WTC11 (cell line): Measurements from ENCODE around the gene DMD. TPM values are rescaled to one million over a fixed set of nuclear protein-coding genes. Genes with fewer than 3 reads are reported as not detected.

Source experiments
- ATAC-seq: fragments of 200-7000 bp; cut with Tn5 transposase; 2 replicates; pipeline ENCODE4 v1.10.0; 2021; ENCODE audit warnings: mild to moderate bottlenecking, moderate library complexity
- CTCF ChIA-PET: fragments of 300-600 bp; sonication (Branson Sonifier 250); formaldehyde crosslinking; loops from one replicate; lab custom pipeline; 2021; ENCODE audit warnings: antibody characterized with exemption; lab: Charles Lee
- POLR2A ChIA-PET: fragments of 350-600 bp; sonication (Branson Sonifier 250); formaldehyde crosslinking; loops from one replicate; lab custom pipeline; 2021; ENCODE audit warnings: antibody characterized with exemption; lab: Charles Lee
- DNase-seq: peaks from one replicate; pipeline ENCODE4 v3.0.0; 2021; ENCODE audit warnings: low spot score
- H3K27ac Mint-ChIP-seq: 2 replicates; pipeline ENCODE4 v1.8.0; 2021; ENCODE audit warnings: mixed read lengths
- H3K27me3 Mint-ChIP-seq: 2 replicates; pipeline ENCODE4 v1.8.0; 2021; ENCODE audit warnings: low read depth, mild to moderate bottlenecking, moderate library complexity, mixed read lengths
- H3K36me3 Mint-ChIP-seq: 2 replicates; pipeline ENCODE4 v1.8.0; 2021; ENCODE audit warnings: mixed read lengths
- H3K4me1 Mint-ChIP-seq: 2 replicates; pipeline ENCODE4 v1.8.0; 2022; ENCODE audit warnings: mixed read lengths
- H3K4me3 Mint-ChIP-seq: 2 replicates; pipeline ENCODE4 v1.8.0; 2021; ENCODE audit warnings: mild to moderate bottlenecking, moderate library complexity, mixed read lengths
- H3K9me3 Mint-ChIP-seq: 2 replicates; pipeline ENCODE4 v1.8.0; 2021; ENCODE audit warnings: mixed read lengths
- ATF2 ChIP-seq: sonication (generic); formaldehyde crosslinking; IDR thresholded peaks from 2 replicates; pipeline ENCODE4 v1.8.1; 2022; ENCODE audit warnings: low read depth, missing genetic modification reagents, borderline replicate concordance
- CREB1 ChIP-seq: sonication (generic); formaldehyde crosslinking; IDR thresholded peaks from 2 replicates; pipeline ENCODE4 v1.8.0; 2023; ENCODE audit warnings: mild to moderate bottlenecking, missing genetic modification reagents
- E2F5 ChIP-seq: sonication (generic); formaldehyde crosslinking; IDR thresholded peaks from 2 replicates; pipeline ENCODE4 v1.8.1; 2022; ENCODE audit warnings: mild to moderate bottlenecking, moderate library complexity, missing genetic modification reagents
- EMX1 ChIP-seq: fragments of 250-450 bp; sonication (Bioruptor Pico); IDR thresholded peaks from 2 replicates; pipeline ENCODE4 v1.8.0; 2021; ENCODE audit warnings: mild to moderate bottlenecking
- FOXP1 ChIP-seq: sonication (generic); formaldehyde crosslinking; IDR thresholded peaks from 2 replicates; pipeline ENCODE4 v1.8.0; 2022; ENCODE audit warnings: missing genetic modification reagents, mild to moderate bottlenecking, moderate library complexity, borderline replicate concordance
- GRHL2 ChIP-seq: fragments of 250-450 bp; sonication (Bioruptor Pico); IDR thresholded peaks from 2 replicates; pipeline ENCODE4 v1.8.0; 2022; ENCODE audit warnings: mild to moderate bottlenecking, moderate library complexity; ENCODE audit not compliant: insufficient replicate concordance, severe bottlenecking
- HMGA2 ChIP-seq: fragments of 250-450 bp; sonication (Bioruptor Pico); IDR thresholded peaks from 2 replicates; pipeline ENCODE4 v1.4.0; 2021; ENCODE audit warnings: mild to moderate bottlenecking, moderate library complexity
- IRF1 ChIP-seq: sonication (generic); formaldehyde crosslinking; IDR thresholded peaks from 2 replicates; pipeline ENCODE4 v1.8.0; 2023; ENCODE audit warnings: missing genetic modification reagents
- JAZF1 ChIP-seq: fragments of 250-450 bp; sonication (Bioruptor Pico); IDR thresholded peaks from 2 replicates; pipeline ENCODE4 v1.9.0; 2021; ENCODE audit warnings: moderate library complexity, mild to moderate bottlenecking, inconsistent platforms
- MLX ChIP-seq: sonication (generic); formaldehyde crosslinking; IDR thresholded peaks from 2 replicates; pipeline ENCODE4 v1.8.1; 2023; ENCODE audit warnings: mild to moderate bottlenecking, missing genetic modification reagents, moderate library complexity
- OVOL2 ChIP-seq: fragments of 250-450 bp; sonication (Bioruptor Pico); IDR thresholded peaks from 2 replicates; pipeline ENCODE4 v1.9.0; 2021; ENCODE audit warnings: mild to moderate bottlenecking, borderline replicate concordance
- PRDM15 ChIP-seq: sonication (generic); formaldehyde crosslinking; IDR thresholded peaks from 2 replicates; pipeline ENCODE4 v1.8.0; 2022; ENCODE audit warnings: missing genetic modification reagents
- RORB ChIP-seq: fragments of 250-450 bp; sonication (Bioruptor Pico); IDR thresholded peaks from 2 replicates; pipeline ENCODE4 v1.9.0; 2021; ENCODE audit warnings: mild to moderate bottlenecking
- SMAD3 ChIP-seq: sonication (generic); formaldehyde crosslinking; IDR thresholded peaks from 2 replicates; pipeline ENCODE4 v1.8.0; 2022; ENCODE audit warnings: missing genetic modification reagents, mild to moderate bottlenecking, borderline replicate concordance
- SOX15 ChIP-seq: fragments of 250-450 bp; sonication (Bioruptor Pico); IDR thresholded peaks from 2 replicates; pipeline ENCODE4 v1.9.0; 2021; ENCODE audit warnings: mild to moderate bottlenecking
- ZNF396 ChIP-seq: fragments of 250-450 bp; sonication (Bioruptor Pico); IDR thresholded peaks from 2 replicates; pipeline ENCODE4 v1.8.0; 2021; ENCODE audit warnings: mild to moderate bottlenecking, moderate library complexity, borderline replicate concordance
- ZNF423 ChIP-seq: fragments of 250-450 bp; sonication (Bioruptor Pico); IDR thresholded peaks from 2 replicates; pipeline ENCODE4 v2.1.2; 2022; ENCODE audit warnings: mild to moderate bottlenecking, moderate library complexity
- ZSCAN18 ChIP-seq: fragments of 250-450 bp; sonication (Bioruptor Pico); IDR thresholded peaks from 2 replicates; pipeline ENCODE4 v2.1.2; 2022; ENCODE audit warnings: mild to moderate bottlenecking, moderate library complexity
- total RNA-seq: library from RNA; stranded (reverse); gene quantifications from 3 replicates; pipeline ENCODE4 v1.2.3, GENCODE V29; 2021

DMD gene
- total RNA-seq, 1 experiment from 2014 or later: 9.1 TPM

GRCh38 chrX:31287861-31288260 is 1923.5 kb downstream of the DMD start (continued):
- no peak for TF ChIP-seq ZNF396 (CRISPR knock-in tag)
- TF ChIP-seq E2F5: no peak
- no peak for TF ChIP-seq RORB (CRISPR knock-in tag)
- TF ChIP-seq GRHL2 (CRISPR knock-in tag): no peak
- TF ChIP-seq MLX: no peak
- no peak for TF ChIP-seq OVOL2

- no peaks in the 10 kb centered on the region for H3K27me3 Mint-ChIP-seq
- TF ChIP-seq ATF2 (CRISPR knock-in tag) (no peak), PRDM15 (CRISPR knock-in tag) (no peak), EMX1 (CRISPR knock-in tag) (no peak), JAZF1 (CRISPR knock-in tag) (no peak), SOX15 (no peak), RORB (CRISPR knock-in tag) (no peak), GRHL2 (CRISPR knock-in tag) (no peak), ZNF423 (CRISPR knock-in tag) (no peak), SMAD3 (CRISPR knock-in tag) (no peak), ZSCAN18 (CRISPR knock-in tag) (no peak), CREB1 (CRISPR knock-in tag) (no peak), FOXP1 (no peak), HMGA2 (CRISPR knock-in tag) (no peak), IRF1 (CRISPR knock-in tag) (no peak)
- ATAC-seq (no peak), DNase-seq (no peak)
- no peaks in the 10 kb centered on the region for H3K9me3 Mint-ChIP-seq
- H3K4me3 Mint-ChIP-seq: no peak overlapping the region
- POLR2A ChIA-PET: no interaction called here
- no peaks in the 10 kb centered on the region for H3K4me1 Mint-ChIP-seq
- H3K27ac Mint-ChIP-seq: no peak overlapping the region
- H3K36me3 Mint-ChIP-seq: no peaks in the 10 kb centered on the region
- CTCF ChIA-PET: no interaction called here
Measured at GRCh38 chrX:31280580-31280979, 1930.8 kb downstream of the DMD start.
